Activated naive CD8-positive, alpha-beta T cell treated with anti-CD3 and anti-CD28 coated beads, Interleukin-2, amount 50 U/mL, for 16 hours (primary cell): ENCODE measurements around the gene TMEM223.
"Not testable (repeated sequence)": the region's sequence is repeated elsewhere in the genome, so short reads cannot be mapped to it uniquely, and the experiment has no call there.

ENCODE experiments used
- DNase-seq: peaks from one replicate; pipeline ENCODE4 v3.0.0-alpha.2; 2020; ENCODE audit warnings: low read depth, low spot score

TMEM223 gene, protein sequence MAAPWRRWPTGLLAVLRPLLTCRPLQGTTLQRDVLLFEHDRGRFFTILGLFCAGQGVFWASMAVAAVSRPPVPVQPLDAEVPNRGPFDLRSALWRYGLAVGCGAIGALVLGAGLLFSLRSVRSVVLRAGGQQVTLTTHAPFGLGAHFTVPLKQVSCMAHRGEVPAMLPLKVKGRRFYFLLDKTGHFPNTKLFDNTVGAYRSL

DNA sequence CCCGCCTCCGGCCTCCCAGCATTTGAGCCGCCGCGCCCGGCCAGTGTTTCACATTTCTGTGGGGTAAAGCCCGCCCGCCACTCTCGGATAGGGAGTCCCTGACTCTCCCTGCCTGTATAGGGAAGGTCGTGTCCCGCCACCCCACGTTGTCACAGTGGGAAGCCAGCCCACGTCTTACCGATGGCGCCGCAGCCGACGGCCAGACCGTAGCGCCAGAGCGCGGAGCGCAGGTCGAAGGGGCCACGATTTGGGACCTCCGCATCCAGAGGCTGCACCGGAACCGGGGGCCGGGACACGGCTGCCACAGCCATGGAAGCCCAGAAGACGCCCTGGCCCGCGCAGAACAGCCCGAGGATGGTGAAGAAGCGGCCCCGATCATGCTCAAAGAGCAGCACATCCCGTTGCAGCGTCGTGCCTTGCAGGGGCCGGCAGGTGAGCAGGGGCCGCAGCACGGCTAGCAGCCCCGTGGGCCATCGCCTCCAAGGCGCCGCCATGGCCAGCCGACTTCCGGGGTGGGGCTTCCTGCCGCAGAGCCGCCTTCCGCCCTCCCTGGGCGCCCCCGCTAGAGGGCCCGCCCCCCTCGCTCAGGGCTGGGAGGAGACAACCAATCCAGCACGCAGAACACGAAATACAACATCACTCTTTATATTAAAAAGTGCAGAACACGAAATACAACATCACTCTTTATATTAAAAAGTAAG, at the start of gene TMEM223:
TMEM223 (minus strand) TSS at position 506 of the 701 bp plus-strand sequence; CDS start at position 494, 12 bp downstream.
- peak; percentile 81 for DNase-seq

DNA sequence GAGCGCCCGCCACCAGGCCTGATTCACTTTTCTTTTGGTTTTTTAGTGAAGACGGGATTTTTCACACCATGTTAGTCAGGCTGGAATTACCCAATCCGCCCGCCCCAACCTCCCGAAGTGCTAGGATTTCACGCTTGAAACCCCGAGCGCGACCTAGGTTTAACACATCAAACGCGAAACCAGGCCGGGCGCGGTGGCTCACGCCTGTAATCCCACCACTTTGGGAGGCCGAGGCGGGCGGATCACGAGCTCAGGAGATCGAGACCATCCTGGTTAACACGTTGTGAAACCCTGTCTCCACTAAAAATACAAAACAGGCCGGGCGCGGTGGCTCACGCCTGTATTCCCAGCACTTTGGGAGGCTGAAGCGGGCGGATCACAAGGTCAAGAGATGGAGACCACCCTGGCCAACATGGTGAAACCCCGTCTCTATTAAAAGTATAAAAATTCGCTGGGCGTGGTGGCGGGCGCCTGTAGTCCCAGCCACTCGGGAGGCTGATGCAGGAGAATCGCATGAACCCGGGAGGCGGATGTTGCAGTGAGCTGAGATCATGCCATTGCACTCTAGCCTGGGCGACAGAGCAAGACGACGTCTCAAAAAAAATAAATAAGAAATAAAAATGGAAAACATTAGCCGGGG, 49.0 kb upstream of the TMEM223 start:
- peak; percentile 72 for DNase-seq

DNA sequence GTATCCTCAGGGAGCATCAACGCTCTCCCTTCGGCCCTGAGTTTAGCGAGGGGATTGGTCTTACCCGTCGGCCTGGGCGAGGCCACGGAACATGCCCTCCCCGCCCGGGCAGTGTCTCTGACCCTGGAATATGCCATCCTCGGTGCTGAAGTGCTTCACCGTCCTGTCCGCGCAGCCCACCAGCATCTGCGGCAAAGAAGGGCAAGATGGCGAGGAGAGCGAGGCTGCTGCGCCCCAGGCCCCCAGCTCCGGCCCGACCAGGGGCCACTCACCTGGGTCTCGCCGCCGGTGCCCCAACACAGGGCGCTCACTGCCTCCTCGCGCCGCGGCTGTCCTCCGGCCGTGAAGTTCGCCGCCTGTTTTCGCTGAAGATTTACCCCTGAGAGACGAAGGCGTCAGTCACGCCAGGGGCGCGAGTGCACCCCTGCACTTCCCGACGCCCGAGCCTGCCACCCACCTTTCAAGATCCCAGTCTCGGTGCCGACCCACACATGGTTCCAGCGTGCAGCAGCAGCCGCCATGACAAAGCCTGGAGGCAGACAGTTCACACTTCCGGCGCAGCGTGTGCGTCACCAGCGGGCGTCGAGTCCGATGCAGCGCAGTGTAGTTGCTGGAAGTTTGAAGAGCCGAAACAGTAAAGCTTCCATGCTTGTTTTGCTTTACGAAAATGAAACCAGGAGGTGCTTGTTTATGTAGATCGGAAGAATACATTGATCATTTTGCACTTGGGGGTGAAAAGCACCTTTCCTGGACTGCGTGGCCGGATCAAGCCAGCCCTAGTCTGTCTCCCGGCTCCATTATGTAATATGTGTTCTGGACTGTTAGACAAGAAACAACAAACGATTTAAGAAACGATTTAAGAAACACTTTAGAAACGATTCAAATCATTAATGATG, 47.5 kb upstream of the TMEM223 start, which contains the start of gene WDR74:
WDR74 (minus strand) TSS at position 541 of the 896 bp plus-strand sequence; CDS start at position 521, 20 bp downstream.
- peak; percentile 76 for DNase-seq

DNA sequence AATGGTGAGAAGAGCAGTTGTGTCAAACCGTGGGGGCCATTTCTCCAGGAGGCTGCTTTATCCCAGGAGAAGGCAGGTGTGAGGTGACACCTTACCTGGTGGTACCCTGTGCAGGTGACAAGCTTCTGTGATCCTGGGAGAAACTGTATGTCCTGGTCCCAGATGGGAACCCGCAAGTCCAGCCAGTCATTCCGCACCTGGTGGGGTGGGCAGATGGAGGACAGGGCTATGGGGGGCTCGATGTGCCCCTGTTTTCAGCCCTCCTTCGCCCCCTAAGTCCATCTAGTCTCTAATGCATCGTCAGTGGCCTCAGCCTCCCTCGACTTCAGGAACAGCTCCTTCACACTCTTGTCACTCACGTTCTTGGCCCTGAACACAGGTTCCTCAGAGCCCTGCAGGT, 43.5 kb upstream of the TMEM223 start:
- DNase-seq, result no peak

DNA sequence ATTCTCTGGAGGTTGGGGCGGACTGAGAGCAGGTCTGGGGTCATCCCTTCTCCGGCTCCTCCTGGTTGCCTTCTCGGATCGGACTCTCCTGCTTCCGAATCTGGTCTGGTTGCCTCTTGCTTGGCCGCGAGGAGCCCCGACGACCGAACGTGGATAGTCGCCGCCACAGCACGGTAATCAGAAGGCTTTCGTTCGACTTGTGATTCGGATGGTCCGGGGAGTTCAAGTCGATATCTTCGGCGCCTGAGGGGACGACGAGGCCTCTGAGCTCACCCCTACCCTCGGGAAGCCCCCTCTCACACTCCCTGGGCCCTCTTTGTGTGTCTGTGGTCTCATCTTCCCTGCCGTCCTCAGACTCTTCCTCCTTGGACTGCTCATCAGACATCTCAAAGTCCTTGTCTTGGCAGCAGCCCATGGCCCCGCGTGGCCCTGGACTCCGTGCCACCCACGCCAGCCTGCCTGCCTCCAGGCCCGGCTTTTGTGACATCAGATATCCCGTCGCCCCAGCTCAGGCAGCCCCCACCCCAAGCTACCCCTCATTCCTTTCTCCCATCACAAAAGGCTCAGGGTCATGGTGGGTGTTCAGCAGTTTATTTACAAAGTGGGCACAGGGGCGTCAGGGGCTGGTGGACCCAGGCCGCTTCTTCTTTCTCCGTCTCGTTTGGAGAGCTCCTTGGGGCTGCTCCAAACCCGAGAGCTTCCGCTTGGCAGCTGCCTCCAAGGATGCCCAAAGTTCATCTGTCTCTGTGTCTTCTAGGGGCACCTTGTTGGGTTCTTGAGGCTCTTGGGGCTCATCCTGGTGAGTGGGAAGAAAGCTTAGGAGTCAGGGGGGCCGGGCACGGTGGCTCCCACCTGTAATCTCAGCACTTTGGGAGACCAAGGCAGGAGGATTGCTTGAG, 40.8 kb upstream of the TMEM223 start, which contains the start of gene TEX54:
TEX54 (minus strand) TSS at position 506 of the 899 bp plus-strand sequence.
- DNase-seq, result no peak

DNA sequence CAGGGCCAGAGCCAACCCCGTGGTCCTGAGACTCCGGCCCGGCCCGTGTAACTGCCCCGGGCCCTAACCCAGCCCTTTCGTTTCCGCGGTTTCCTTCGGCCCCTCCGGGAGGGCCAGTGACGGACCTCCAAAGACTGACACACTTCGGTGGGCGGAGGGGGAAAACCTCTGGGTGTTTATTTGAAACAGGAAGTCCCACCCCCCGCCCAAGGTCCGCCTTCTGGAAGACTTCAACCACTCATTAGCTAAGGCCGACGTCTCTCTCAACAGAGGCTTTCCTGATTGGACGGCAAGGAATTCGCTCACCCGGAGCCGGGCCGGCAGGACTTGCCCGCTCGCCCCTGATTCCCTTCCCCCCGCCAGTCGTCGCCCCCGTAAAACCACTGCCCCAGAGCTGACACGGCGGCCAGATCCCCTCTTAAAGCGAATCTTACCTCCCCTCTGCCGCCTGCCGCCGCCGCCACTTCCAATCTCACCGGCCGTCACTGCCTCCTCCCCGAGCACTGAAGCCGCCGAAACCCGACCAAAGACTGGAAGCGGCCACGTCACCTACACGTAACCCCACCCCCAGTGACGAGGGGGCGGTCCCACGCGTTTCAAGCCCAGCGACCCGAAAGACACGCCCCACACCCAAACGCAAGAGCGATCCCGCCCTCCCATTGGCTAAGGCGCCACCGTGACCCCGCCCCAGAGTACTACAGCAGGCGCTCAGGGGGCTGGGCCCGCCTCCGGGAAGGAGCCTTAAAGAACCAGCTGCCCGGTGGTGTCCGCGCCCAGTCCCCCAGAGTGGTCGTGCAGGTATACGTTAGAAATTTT, 39.9 kb upstream of the TMEM223 start, which contains the start of gene STX5:
STX5 (minus strand) TSS at position 532 of the 816 bp plus-strand sequence. CDS start 808 bp downstream, outside the sequence.
- peak; percentile 100 for DNase-seq

DNA sequence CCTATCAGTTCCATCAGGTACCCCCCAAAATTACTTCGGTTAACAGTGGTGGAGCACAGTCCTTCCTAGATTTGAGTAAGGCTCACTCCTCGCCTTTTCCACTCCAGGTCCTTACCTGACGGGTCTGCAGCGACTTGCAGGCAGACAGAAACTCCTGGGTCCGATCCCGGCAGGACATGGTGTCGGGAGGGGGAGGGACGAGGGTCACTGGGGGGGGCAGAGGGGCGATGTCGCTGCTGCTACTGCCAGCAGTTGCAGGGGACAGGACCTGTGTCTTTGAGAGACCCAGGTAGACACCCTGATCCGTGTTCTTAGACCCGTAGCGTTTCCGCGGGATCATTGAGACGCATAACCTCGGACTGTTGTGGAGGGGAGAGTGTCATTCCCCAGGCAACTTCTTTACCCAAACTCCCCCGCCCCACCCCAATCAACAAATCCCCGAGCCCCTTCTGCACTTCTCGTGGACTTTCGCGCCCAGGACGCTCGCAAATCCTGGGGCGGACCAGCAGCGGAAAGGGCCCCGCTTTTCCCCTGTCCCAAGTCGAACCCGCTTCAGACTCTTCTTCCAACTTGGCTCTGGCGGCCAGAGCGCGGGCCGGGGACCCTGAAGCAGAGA, 39.2 kb upstream of the TMEM223 start:
- no peak for DNase-seq

DNA sequence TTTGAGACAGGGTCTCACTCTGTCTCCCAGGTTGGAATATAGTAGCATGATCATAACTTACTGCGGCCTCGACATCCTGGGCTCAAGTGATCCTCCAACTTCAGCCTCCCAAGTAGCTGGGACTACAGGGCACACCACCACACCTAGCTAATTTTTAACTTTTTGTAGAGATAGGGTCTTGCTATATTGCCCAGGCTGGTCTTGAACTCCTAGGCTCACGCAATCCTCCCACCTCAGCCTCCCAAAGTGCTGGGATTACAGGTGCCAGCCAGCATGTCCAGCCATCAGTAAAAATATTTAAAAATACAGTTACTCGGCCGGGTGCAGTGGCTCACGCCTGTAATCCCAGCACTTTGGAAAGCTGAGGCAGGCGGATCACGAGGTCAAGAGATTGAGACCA, 36.3 kb upstream of the TMEM223 start:
- DNase-seq, result not testable (repeated sequence)

DNA sequence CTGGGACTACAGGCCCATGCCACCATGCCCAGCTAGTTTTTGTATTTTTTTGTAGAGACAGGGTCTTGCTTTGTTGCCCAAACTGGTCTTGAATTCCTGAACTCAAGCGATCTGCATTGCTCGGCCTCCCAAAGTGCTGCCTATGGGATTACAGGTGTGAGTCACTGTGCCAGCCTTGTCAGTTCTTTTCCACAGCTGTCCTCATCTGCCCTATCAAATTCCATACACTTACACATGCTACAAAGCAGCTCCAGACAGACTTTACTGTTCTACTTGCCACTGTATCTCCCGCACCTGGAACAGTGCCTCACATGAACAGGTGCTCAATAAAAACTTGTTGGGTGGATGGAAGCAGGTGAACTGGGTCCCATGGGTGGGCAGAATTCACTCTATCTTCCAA, 31.9 kb upstream of the TMEM223 start:
- DNase-seq, result no peak

DNA sequence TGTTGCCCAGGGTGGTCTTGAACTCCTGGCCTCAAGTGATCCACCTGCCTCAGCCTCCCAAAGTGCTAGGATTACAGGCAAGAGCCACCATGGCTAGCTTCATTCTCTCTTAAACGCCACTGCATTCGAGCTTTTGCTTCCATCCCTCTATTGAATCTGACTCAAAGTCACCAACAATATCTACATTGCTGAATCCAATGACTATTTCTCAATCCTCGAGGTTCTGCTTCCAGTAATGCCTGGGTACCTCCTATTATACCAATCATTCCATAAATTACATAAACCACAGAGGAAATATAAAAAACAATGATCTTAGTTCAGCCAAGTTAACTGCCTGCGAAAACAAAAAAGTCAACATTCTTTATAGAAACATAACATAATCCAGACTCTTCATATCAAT, 25.3 kb upstream of the TMEM223 start:
- no peak for DNase-seq

DNA sequence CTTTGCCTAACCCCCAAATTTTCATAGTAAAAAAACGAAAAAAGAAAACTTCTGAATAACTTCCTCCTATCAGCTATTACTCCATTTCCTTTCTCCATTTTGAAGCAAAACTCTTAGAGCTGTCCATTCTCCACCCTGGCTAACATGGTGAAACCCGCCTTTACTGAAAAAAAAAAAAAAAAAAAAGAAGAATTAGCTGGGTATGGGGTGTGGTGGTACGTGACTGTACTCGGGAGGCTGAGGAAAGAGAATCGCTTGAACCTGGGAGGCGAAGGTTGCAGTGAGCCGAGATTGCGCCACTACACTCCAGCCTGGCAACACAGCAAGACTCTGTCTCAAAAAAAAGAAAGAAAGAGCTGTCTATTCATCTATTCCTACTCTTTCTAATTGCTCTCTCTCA, 24.8 kb upstream of the TMEM223 start:
- no peak for DNase-seq

DNA sequence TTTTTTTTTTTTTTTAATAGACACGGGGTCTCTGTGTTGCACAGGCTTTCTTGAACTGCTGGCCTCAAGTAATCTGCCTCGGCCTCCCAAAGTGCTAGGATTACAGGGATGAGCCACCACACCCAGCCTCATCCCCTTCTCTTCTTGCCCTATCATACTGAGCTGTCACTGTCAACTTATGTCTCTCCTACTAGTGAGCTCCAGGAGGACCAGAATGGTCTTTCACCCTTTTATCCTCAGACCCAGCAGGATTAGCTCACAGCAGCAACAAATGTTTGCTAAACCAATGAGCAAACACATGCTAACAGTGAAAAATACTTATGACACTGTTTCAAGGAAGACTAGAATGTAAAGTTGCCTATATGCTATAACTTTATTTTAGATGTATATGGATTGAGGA, 19.9 kb upstream of the TMEM223 start:
- no peak for DNase-seq

DNA sequence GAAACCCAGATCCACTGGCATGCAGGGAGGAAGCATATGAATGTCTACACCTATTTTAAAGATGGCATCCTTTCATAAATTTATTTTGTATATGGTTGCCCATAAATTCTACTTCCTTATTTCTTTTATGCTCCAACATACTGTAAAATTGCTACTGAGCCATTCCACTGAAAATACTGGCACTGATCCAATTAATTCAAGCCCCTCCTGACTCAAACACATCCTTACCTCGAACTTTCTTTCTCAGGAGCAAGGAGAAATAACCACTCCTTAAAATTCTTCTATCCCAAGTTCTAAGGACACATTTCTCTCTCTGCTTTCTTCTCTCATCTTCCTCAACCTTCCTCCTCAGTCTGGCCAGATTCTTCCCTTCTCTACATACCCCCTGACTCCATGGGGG, 18.9 kb upstream of the TMEM223 start:
- DNase-seq, result no peak

DNA sequence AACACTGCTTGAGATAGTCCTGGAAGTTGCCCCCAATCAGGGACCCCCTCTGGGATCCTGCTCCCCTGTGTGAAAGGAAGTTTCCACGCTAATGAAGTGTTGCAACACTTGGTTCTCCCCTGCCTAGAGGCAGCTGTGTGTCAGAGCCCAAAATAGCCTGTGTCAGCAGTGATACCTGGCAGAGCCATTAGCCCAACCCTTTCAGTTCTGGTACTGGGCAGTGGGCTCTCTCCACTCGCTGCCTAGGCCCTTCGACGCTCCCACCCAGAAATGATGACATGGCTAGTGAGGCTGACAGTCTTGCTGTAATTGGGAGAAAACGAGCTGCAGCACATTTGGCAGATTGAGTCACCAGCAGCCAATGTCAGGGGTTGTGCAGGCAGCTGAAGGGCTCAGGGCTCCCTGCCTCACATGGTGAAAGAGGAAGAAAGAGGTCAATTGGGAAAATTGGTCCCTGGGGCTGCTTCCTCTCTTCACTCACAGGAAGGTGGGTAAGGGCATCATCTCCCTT, 14.9 kb upstream of the TMEM223 start:
- no peak for DNase-seq

DNA sequence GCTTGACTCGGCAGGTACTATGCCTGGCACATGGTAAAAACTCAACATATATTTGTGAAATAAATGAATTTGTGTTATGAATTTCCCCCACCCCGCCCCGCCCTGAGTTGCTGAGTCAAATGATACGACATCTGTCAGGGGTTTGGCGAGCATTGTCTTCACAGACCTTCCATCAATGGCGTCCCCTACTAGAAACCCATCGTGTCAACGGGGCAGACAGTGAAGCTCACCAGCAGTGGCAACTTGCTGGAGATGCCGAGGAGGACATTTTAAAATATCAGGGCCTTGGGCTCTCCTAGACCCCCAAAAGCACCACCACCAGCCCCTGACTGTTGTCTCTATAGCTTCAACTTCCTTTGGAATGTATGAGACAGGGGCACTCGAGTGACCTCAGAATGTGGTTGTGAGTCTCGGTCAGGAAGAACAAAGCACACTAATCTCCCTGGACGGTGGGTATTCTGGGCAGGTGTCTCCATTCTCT, 14.2 kb upstream of the TMEM223 start:
- no peak for DNase-seq

DNA sequence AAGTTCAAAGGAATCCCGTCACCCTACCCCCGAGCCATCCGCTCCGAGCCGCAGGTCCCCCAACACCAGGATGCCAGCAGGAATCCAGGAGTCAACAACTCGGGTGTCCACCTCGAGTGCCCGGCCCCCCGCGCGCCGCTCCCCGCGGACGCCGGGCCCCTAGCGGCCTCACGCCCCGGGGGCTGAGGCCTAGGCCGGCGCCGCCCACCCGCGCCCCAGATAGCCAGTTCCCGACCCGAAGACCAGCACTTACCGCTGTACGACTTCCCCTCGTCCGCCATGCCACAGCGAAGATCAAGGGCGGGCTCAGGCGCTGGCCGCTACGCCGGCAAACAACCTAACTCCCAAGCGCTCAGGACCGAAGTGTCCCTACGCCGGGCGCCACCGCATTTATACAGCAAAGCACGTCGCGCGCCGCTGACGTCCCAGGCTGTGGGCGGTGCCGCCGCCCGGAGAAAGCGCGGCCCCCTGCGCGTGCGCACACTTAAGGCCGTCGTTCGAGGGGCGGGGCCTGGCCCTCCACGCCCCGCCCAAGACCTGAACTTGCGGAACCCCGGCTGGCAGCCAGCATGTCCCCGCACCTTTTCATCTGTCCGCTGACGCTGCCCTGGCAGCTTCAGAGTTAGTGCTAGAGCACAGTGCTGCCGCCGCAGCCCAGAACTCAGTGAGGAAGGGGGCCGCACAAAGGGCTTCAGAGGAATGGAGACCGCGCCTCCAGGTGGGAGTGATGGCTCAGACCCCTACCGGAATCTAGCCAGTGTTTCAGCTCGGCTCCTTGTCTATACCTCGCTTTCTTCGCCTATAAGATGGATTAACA, 13.5 kb upstream of the TMEM223 start, which contains the start of gene NXF1:
NXF1 (minus strand) TSS at position 365 of the 817 bp plus-strand sequence; CDS start at position 281, 84 bp downstream.
- peak; percentile 85 for DNase-seq

DNA sequence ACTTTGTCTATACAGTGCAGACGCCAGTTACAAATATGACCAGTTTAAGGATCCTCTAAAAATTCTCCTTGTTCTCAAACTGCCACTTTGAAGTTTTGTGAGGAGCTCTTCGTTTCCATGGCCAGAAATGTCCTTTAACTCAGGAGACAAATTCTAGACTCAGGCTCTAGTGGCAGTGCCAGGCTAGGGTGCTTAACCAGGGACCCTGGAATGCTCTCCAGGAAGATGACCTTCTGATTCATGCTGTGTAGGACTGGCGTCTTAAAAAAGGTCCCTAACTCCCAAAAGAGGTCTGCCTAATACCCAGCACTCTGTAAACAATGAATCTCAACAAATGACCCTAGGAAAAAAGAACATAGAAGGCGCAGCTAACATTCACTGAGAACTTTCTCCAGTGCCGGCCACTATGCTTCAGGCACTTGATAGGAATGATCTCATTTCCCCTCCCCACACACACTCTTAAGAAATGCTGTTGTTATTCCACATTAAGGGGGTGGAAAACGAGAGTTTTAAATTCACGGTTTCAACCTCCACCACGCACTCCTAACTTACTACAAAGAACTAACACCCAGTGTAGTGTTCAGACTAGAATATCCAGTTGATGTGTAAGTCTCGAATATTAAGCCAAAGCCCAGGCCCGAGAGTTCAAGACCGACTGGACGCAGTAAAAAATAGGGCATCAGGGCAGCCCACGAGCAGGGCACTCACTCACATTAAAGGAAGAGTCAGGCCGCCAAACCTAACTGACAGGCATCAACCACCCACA, 12.7 kb upstream of the TMEM223 start:
- DNase-seq, result no peak
